Tibial nerve (tissue), 3 donors: ENCODE measurements around the gene MMEL1.

Experiments used
- CTCF ChIP-seq, 5 experiments: fragments of 200-600 bp in 3 of 5; fragments of 450-650 bp in 2 of 5; sonication (generic) in 3 of 5; IDR thresholded peaks; one replicate each; pipeline ENCODE4 v1.5.1; 2016 to 2019; ENCODE audit warnings: antibody characterized with exemption in 5 of 5, mild to moderate bottlenecking in 3 of 5, moderate library complexity in 2 of 5
- POLR2A ChIP-seq, 2 donors: fragments of 450-650 bp; IDR thresholded peaks; one replicate each; pipeline ENCODE4 v1.6.1; 2017; ENCODE audit warnings: antibody characterized with exemption in 2 of 2, mild to moderate bottlenecking in 2 of 2, moderate library complexity in 2 of 2

- TF ChIP-seq CTCF (IDR thresholded peaks at IDR 0.05): no peak
- no peak for TF ChIP-seq POLR2A (IDR thresholded peaks at IDR 0.05)
These were observed 27.8 kb downstream of the MMEL1 start for GRCh38 chr1:2604844-2605508.
